Neural cell (in vitro differentiated cells): ENCODE results near the gene CD300LF. TPM values are rescaled to one million over a fixed set of nuclear protein-coding genes. Genes with fewer than 3 reads are reported as not detected.

Source experiments
- H2AFZ ChIP-seq: fragments of 200-600, 300-800 bp; sonication (generic), shearing (Covaris generic); 2 replicates; pipeline ENCODE4 v1.6.0; 2014; ENCODE audit warnings: low read depth, mild to moderate bottlenecking, antibody characterized with exemption, low read length, moderate library complexity
- H3F3A ChIP-seq: fragments of 200-600 bp; shearing (Covaris generic); 2 replicates; pipeline ENCODE4 v1.6.1; 2016; ENCODE audit warnings: mild to moderate bottlenecking, moderate library complexity, mixed read lengths, antibody characterized with exemption, low read length; ENCODE audit not compliant: insufficient read depth, poor library complexity, severe bottlenecking
- H3K27ac ChIP-seq: fragments of 200-600, 300-800 bp; sonication (generic), shearing (Covaris generic); 2 replicates; pipeline ENCODE4 v1.5.1; 2014; ENCODE audit warnings: mild to moderate bottlenecking, low read length, moderate library complexity
- H3K27me3 ChIP-seq: fragments of 300-800, 200-600 bp; sonication (generic), shearing (Covaris generic); 2 replicates; pipeline ENCODE4 v1.6.0; 2014; ENCODE audit warnings: mild to moderate bottlenecking, low read depth, low read length, moderate library complexity; ENCODE audit not compliant: insufficient read depth
- H3K36me3 ChIP-seq: fragments of 300-800, 200-600 bp; sonication (generic), shearing (Covaris generic); 2 replicates; pipeline ENCODE4 v1.5.1; 2014; ENCODE audit warnings: mild to moderate bottlenecking, antibody characterized with exemption, low read length, moderate library complexity; ENCODE audit not compliant: insufficient read depth
- H3K4me2 ChIP-seq: fragments of 300-800, 200-600 bp; sonication (generic), shearing (Covaris generic); 2 replicates; pipeline ENCODE4 v1.6.0; 2014; ENCODE audit warnings: mild to moderate bottlenecking, low read length
- H3K4me3 ChIP-seq: fragments of 300-800, 200-600 bp; sonication (generic), shearing (Covaris generic); 2 replicates; pipeline ENCODE4 v1.5.1; 2014; ENCODE audit warnings: mild to moderate bottlenecking, low read length, moderate library complexity
- H3K79me2 ChIP-seq: fragments of 200-600 bp; shearing (Covaris generic); replicated peaks from 2 replicates; pipeline ENCODE4 v1.6.0; 2014; ENCODE audit warnings: mild to moderate bottlenecking, low read length, moderate library complexity; ENCODE audit not compliant: insufficient read depth
- H3K9ac ChIP-seq: fragments of 300-800, 200-600 bp; sonication (generic), shearing (Covaris generic); 2 replicates; pipeline ENCODE4 v1.6.1; 2016; ENCODE audit warnings: mild to moderate bottlenecking, low read length, mixed read lengths
- H3K9me2 ChIP-seq: fragments of 200-600 bp; shearing (Covaris generic); 2 replicates; pipeline ENCODE4 v1.6.1; 2016; ENCODE audit warnings: mild to moderate bottlenecking, low read length, mixed read lengths; ENCODE audit not compliant: insufficient read depth
- H3K9me3 ChIP-seq: fragments of 200-600, 300-800 bp; sonication (generic), shearing (Covaris generic); 2 replicates; pipeline ENCODE4 v1.6.1; 2016; ENCODE audit warnings: mild to moderate bottlenecking, mixed run types, low read length, moderate library complexity, mixed read lengths
- H4K20me1 ChIP-seq: fragments of 200-600 bp; shearing (Covaris generic); 2 replicates; pipeline ENCODE4 v1.6.1; 2016; ENCODE audit warnings: mild to moderate bottlenecking, mixed run types; ENCODE audit not compliant: insufficient read depth
- EP300 ChIP-seq: fragments of 450-650 bp; conservative IDR thresholded peaks from 2 replicates; pipeline ENCODE4 v1.6.1; 2014; ENCODE audit warnings: antibody characterized with exemption, mild to moderate bottlenecking, moderate library complexity; ENCODE audit not compliant: poor library complexity, severe bottlenecking
- EZH2 ChIP-seq: fragments of 200-600, 300-800 bp; shearing (Covaris generic), sonication (generic); IDR thresholded peaks from 2 replicates; pipeline ENCODE4 v1.6.1; 2014; ENCODE audit warnings: antibody characterized with exemption, low read length, borderline replicate concordance, mild to moderate bottlenecking; ENCODE audit not compliant: insufficient read depth, poor library complexity, severe bottlenecking
- MXI1 ChIP-seq: fragments of 450-650 bp; conservative IDR thresholded peaks from 2 replicates; pipeline ENCODE4 v1.6.1; 2014; ENCODE audit warnings: antibody characterized with exemption, mild to moderate bottlenecking; ENCODE audit not compliant: poor library complexity, severe bottlenecking
- POLR2AphosphoS5 ChIP-seq: IDR thresholded peaks from 2 replicates; pipeline ENCODE4 v1.6.1; 2012
- RAD21 ChIP-seq: fragments of 450-650 bp; conservative IDR thresholded peaks from 2 replicates; pipeline ENCODE4 v1.6.1; 2014; ENCODE audit warnings: antibody characterized with exemption, mild to moderate bottlenecking, moderate library complexity
- SMC3 ChIP-seq: fragments of 450-650 bp; conservative IDR thresholded peaks from 2 replicates; pipeline ENCODE4 v1.6.1; 2014; ENCODE audit warnings: antibody characterized with exemption, mild to moderate bottlenecking, moderate library complexity; ENCODE audit not compliant: poor library complexity
- TAF1 ChIP-seq: IDR thresholded peaks from 2 replicates; pipeline ENCODE4 v1.6.1; 2012; ENCODE audit warnings: low read depth
- polyA plus RNA-seq: library from polyadenylated mRNA; depleted of rRNA; stranded (reverse); fragments of >200 nt; gene quantifications from 2 replicates; pipeline ENCODE4 v1.2.3, GENCODE V29; 2014
- TF ChIP-seq, protein P1 (sequence below): IDR thresholded peaks from 2 replicates; pipeline ENCODE4 v1.6.1; 2012; ENCODE audit warnings: borderline replicate concordance
- TF ChIP-seq, protein P2 (sequence below): fragments of 450-650 bp; IDR thresholded peaks from 2 replicates; pipeline ENCODE4 v1.5.1; 2014; ENCODE audit warnings: antibody characterized with exemption, mild to moderate bottlenecking, moderate library complexity; ENCODE audit not compliant: poor library complexity, severe bottlenecking

Gene CD300LF
- polyA plus RNA-seq, 1 donor from 2014 or later, result not detected

DNA sequence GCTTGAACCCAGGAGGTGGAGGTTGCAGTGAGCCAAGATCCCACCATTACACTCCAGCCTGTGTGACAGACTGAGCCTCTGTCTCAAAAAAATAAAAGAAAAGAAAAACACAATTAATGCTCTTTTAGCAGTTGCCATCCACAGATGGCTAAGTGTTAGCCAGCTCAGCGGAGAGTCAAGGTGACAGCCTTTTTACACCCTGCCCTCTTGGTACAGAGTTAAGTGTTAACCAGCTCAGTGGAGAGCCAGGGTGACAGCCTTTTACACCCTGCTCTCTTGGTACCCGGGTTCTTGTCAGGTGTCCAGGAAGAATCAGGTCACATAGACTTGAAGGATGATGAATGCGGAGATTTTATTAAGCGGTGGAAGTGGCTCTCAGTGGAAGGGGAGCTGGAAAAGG, 7.8 kb upstream of the CD300LF start:
- no peak overlapping the region for H3K4me2 ChIP-seq
- H3K9me3 ChIP-seq, result no peaks in the 10 kb centered on the region
- H3K36me3 ChIP-seq, result no peaks in the 10 kb centered on the region
- no peaks in the 10 kb centered on the region for H3K9me2 ChIP-seq
- H2AFZ ChIP-seq, result no peak overlapping the region
- no peak overlapping the region for H3K4me3 ChIP-seq
- no peaks in the 10 kb centered on the region for H3K79me2 ChIP-seq
- no peaks in the 10 kb centered on the region for H3K27me3 ChIP-seq
- H3K27ac ChIP-seq, result no peak overlapping the region
- H3K9ac ChIP-seq, result no peak overlapping the region
- no peaks in the 10 kb centered on the region for H3F3A ChIP-seq
- TF ChIP-seq EP300 (no peak), SMC3 (no peak), EZH2 (no peak), POLR2AphosphoS5 (no peak), RAD21 (no peak), MXI1 (no peak), TAF1 (no peak)
- TF ChIP-seq, protein P1, sequence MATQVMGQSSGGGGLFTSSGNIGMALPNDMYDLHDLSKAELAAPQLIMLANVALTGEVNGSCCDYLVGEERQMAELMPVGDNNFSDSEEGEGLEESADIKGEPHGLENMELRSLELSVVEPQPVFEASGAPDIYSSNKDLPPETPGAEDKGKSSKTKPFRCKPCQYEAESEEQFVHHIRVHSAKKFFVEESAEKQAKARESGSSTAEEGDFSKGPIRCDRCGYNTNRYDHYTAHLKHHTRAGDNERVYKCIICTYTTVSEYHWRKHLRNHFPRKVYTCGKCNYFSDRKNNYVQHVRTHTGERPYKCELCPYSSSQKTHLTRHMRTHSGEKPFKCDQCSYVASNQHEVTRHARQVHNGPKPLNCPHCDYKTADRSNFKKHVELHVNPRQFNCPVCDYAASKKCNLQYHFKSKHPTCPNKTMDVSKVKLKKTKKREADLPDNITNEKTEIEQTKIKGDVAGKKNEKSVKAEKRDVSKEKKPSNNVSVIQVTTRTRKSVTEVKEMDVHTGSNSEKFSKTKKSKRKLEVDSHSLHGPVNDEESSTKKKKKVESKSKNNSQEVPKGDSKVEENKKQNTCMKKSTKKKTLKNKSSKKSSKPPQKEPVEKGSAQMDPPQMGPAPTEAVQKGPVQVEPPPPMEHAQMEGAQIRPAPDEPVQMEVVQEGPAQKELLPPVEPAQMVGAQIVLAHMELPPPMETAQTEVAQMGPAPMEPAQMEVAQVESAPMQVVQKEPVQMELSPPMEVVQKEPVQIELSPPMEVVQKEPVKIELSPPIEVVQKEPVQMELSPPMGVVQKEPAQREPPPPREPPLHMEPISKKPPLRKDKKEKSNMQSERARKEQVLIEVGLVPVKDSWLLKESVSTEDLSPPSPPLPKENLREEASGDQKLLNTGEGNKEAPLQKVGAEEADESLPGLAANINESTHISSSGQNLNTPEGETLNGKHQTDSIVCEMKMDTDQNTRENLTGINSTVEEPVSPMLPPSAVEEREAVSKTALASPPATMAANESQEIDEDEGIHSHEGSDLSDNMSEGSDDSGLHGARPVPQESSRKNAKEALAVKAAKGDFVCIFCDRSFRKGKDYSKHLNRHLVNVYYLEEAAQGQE, result no peak
- TF ChIP-seq, protein P2, sequence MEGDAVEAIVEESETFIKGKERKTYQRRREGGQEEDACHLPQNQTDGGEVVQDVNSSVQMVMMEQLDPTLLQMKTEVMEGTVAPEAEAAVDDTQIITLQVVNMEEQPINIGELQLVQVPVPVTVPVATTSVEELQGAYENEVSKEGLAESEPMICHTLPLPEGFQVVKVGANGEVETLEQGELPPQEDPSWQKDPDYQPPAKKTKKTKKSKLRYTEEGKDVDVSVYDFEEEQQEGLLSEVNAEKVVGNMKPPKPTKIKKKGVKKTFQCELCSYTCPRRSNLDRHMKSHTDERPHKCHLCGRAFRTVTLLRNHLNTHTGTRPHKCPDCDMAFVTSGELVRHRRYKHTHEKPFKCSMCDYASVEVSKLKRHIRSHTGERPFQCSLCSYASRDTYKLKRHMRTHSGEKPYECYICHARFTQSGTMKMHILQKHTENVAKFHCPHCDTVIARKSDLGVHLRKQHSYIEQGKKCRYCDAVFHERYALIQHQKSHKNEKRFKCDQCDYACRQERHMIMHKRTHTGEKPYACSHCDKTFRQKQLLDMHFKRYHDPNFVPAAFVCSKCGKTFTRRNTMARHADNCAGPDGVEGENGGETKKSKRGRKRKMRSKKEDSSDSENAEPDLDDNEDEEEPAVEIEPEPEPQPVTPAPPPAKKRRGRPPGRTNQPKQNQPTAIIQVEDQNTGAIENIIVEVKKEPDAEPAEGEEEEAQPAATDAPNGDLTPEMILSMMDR, result no peak
- no peaks in the 10 kb centered on the region for H4K20me1 ChIP-seq

DNA sequence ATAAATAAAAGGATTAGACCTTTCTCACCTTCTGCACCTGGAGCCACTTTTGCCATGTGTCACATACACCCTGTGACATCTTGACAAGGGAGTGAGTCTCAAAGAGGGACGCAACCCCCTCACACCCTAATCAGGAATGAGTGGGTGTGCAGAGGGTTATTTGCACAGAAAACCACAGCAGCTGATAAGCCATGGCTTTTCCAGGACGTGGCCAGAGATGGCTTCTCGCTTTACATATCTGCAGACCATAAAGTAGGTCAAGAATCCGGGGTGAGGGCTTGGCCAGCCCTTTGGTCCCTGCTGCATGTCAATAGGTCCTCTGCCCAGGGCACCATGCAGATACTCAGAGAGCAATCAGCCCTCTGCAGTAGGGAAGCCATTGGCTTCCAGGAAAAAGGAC, 2.4 kb upstream of the CD300LF start:
- Histone ChIP-seq H3K36me3 (no peaks in the 10 kb centered on the region), H3K9me2 (no peaks in the 10 kb centered on the region), H3K79me2 (no peaks in the 10 kb centered on the region), H3F3A (no peaks in the 10 kb centered on the region), H3K27me3 (no peaks in the 10 kb centered on the region), H3K9ac (no peak overlapping the region), H3K27ac (no peak overlapping the region), H2AFZ (no peak overlapping the region), H3K9me3 (no peaks in the 10 kb centered on the region), H4K20me1 (no peaks in the 10 kb centered on the region), H3K4me2 (no peak overlapping the region), H3K4me3 (no peak overlapping the region)
- TF ChIP-seq POLR2AphosphoS5, result no peak
- TF ChIP-seq RAD21, result no peak
- TF ChIP-seq, protein P1, result no peak
- TF ChIP-seq SMC3, result no peak
- TF ChIP-seq, protein P2, result no peak
- TF ChIP-seq TAF1, result no peak
- no peak for TF ChIP-seq EP300
- no peak for TF ChIP-seq EZH2
- no peak for TF ChIP-seq MXI1
